SK-N-SH treated with all-trans-retinoic acid at 6 μM for 48 hours (cell line): ENCODE data around the gene PRSS16.

Experiments
- ARNTL ChIP-seq: fragments of 450-650 bp; formaldehyde crosslinking; IDR thresholded peaks from 2 replicates; pipeline ENCODE4 v1.5.0; 2020; ENCODE audit warnings: low read depth, mild to moderate bottlenecking, moderate library complexity, borderline replicate concordance
- CREB5 ChIP-seq: fragments of 250-450 bp; sonication (Bioruptor Pico); IDR thresholded peaks from 2 replicates; pipeline ENCODE4 v1.5.1; 2020; ENCODE audit warnings: low read depth, mild to moderate bottlenecking, moderate library complexity
- CSRNP3 ChIP-seq: fragments of 250-450 bp; sonication (Bioruptor Pico); IDR thresholded peaks from 2 replicates; pipeline ENCODE4 v1.5.1; 2021; ENCODE audit warnings: mild to moderate bottlenecking, moderate library complexity
- ESRRG ChIP-seq: fragments of 250-450 bp; sonication (Bioruptor Pico); IDR thresholded peaks from 2 replicates; pipeline ENCODE4 v1.6.1; 2021; ENCODE audit warnings: mild to moderate bottlenecking
- OSR1 ChIP-seq: fragments of 250-450 bp; sonication (Bioruptor Pico); IDR thresholded peaks from 2 replicates; pipeline ENCODE4 v1.8.0; 2022; ENCODE audit warnings: moderate library complexity, mild to moderate bottlenecking, inconsistent platforms
- PATZ1 ChIP-seq: fragments of 250-450 bp; sonication (Bioruptor Pico); IDR thresholded peaks from 2 replicates; pipeline ENCODE4 v1.8.0; 2020; ENCODE audit warnings: mild to moderate bottlenecking, moderate library complexity, borderline replicate concordance
- RARB ChIP-seq: fragments of 250-450 bp; sonication (Bioruptor Pico); IDR thresholded peaks from 2 replicates; pipeline ENCODE4 v1.8.0; 2021; ENCODE audit warnings: mild to moderate bottlenecking, moderate library complexity
- ZC3H10 ChIP-seq: fragments of 250-450 bp; sonication (Bioruptor Pico); IDR thresholded peaks from 2 replicates; pipeline ENCODE4 v1.5.1; 2021; ENCODE audit warnings: mild to moderate bottlenecking, moderate library complexity
- ZFP3 ChIP-seq: fragments of 250-450 bp; sonication (Bioruptor Pico); IDR thresholded peaks from 2 replicates; pipeline ENCODE4 v1.5.0; 2020; ENCODE audit warnings: mild to moderate bottlenecking, moderate library complexity
- ZFP30 ChIP-seq: fragments of 450-650 bp; formaldehyde crosslinking; IDR thresholded peaks from 2 replicates; pipeline ENCODE4 v1.5.0; 2022; ENCODE audit warnings: mild to moderate bottlenecking, moderate library complexity

GRCh38 chr6:27263886-27264285 lies 16.4 kb downstream of the PRSS16 start:
- no peak for TF ChIP-seq RARB (CRISPR knock-in tag)
- TF ChIP-seq CREB5 (CRISPR knock-in tag), result no peak
- TF ChIP-seq PATZ1 (CRISPR knock-in tag), result no peak
- TF ChIP-seq ARNTL, result no peak
- TF ChIP-seq ZFP30 (CRISPR knock-in tag), result no peak
- no peak for TF ChIP-seq ZFP3 (CRISPR knock-in tag)
- TF ChIP-seq CSRNP3 (CRISPR knock-in tag), result no peak
- no peak for TF ChIP-seq ESRRG (CRISPR knock-in tag)
- no peak for TF ChIP-seq ZC3H10 (CRISPR knock-in tag)
- TF ChIP-seq OSR1 (CRISPR knock-in tag), result no peak
